Osteoblast (primary cell): Measurements from ENCODE around the gene NDUFA1. TPM values are rescaled to one million over a fixed set of nuclear protein-coding genes. Genes with fewer than 3 reads are reported as not detected.
"Not testable (repeated sequence)": the region's sequence is repeated elsewhere in the genome, so short reads cannot be mapped to it uniquely, and the experiment has no call there.

Experiments
- DNase-seq: peaks from one replicate; pipeline ENCODE4 v3.0.0; 2011; ENCODE audit warnings: low spot score, mixed read lengths; ENCODE audit not compliant: insufficient read length; ENCODE audit errors: missing footprints
- H2AFZ ChIP-seq: 2 replicates; pipeline ENCODE4 v1.6.0; 2011; ENCODE audit warnings: mild to moderate bottlenecking, low read length
- H3K27ac ChIP-seq: 2 replicates; pipeline ENCODE4 v1.5.1; 2011; ENCODE audit warnings: mild to moderate bottlenecking, low read depth, low read length, moderate library complexity
- H3K27me3 ChIP-seq: 2 replicates; pipeline ENCODE4 v1.6.0; 2012; ENCODE audit warnings: mild to moderate bottlenecking, control low read depth, inconsistent platforms, low read length, moderate library complexity; ENCODE audit not compliant: insufficient read depth
- H3K36me3 ChIP-seq: 2 replicates; pipeline ENCODE4 v1.5.1; 2011; ENCODE audit warnings: mild to moderate bottlenecking, low read length, control low read depth, moderate library complexity; ENCODE audit not compliant: insufficient read depth
- H3K4me1 ChIP-seq: 2 replicates; pipeline ENCODE4 v1.5.1; 2011; ENCODE audit warnings: mild to moderate bottlenecking, low read length, control low read depth, moderate library complexity; ENCODE audit not compliant: insufficient read depth
- H3K4me2 ChIP-seq: 2 replicates; pipeline ENCODE4 v1.6.0; 2011; ENCODE audit warnings: mild to moderate bottlenecking, low read length; ENCODE audit not compliant: insufficient read depth
- H3K4me3 ChIP-seq: fragments of 200-600 bp; sonication (generic); 3 replicates; pipeline ENCODE4 v1.5.1; 2012; ENCODE audit warnings: mild to moderate bottlenecking, low read length, inconsistent platforms; ENCODE audit not compliant: insufficient read depth
- H3K79me2 ChIP-seq: 2 replicates; pipeline ENCODE4 v1.6.0; 2012; ENCODE audit warnings: mild to moderate bottlenecking, low read length, control low read depth, inconsistent platforms; ENCODE audit not compliant: insufficient read depth
- H3K9me3 ChIP-seq: 2 replicates; pipeline ENCODE4 v1.5.1; 2011; ENCODE audit warnings: low read depth, low read length, control low read depth
- H4K20me1 ChIP-seq: 2 replicates; pipeline ENCODE4 v1.6.0; 2012; ENCODE audit warnings: mild to moderate bottlenecking, low read length, control low read depth; ENCODE audit not compliant: insufficient read depth
- total RNA-seq: library from RNA; depleted of rRNA; stranded (reverse); fragments of >200 nt; gene quantifications from 2 replicates; pipeline ENCODE4 v1.2.3, GENCODE V29; 2012
- TF ChIP-seq, protein P1 (sequence below): IDR thresholded peaks from 2 replicates; pipeline ENCODE4 v1.5.1; 2011; ENCODE audit warnings: mild to moderate bottlenecking, low read depth, low read length, moderate library complexity; ENCODE audit errors: extremely low read depth

NDUFA1 gene
- total RNA-seq, 1 donor: 40.2 TPM

DNA sequence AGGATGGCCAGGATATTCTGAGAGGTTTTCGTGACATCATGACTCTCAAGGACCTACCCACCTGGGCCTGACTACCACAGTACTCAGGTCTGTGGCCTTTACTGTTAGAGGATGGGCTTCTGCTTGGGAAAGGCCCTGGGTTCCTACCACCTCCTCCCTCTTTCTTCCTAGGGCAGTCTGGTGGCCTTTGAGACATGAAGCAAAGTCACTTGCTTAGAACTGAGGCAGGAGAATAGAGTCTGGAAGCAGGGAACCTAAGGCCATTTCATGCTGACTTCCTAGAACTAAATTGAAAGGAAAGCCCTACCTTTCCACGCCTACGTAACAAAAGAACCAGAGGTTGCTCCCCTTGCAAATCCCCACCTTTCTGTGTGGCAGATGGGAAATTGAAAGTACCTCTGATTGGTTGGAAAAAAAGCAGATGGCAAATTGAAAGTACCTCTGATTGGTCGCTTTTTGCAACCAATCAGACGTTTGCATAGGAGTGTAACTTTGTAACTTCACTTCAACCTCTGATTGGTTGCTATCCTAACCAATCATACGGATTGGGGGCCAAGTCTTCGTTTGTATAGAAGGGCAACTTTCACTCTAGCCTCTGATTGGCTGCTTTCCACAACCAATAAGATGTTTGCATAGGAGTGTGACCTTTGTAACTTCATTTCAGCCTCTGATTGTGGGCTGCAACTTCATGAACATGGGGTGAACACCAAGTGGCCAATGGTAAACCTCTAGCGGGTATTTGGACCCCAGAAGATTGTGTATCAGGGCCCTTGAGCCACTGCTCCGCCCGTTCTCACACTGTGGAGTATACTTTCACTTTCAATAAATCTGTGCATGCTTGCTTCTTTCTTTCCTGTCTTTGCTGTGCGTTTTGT lies 14.2 kb downstream of the NDUFA1 start:
- Histone ChIP-seq H3K9me3 (no peaks in the 10 kb centered on the region), H3K27ac (no peak overlapping the region), H3K4me3 (peak overlapping the region; percentile 28), H3K4me2 (peak overlapping the region; percentile 58), H3K27me3 (no peaks in the 10 kb centered on the region), H3K4me1 (no peaks in the 10 kb centered on the region), H3K36me3 (no peaks in the 10 kb centered on the region), H3K79me2 (no peaks in the 10 kb centered on the region), H2AFZ (peak overlapping the region; percentile 56), H4K20me1 (no peaks in the 10 kb centered on the region)
- TF ChIP-seq, protein P1, sequence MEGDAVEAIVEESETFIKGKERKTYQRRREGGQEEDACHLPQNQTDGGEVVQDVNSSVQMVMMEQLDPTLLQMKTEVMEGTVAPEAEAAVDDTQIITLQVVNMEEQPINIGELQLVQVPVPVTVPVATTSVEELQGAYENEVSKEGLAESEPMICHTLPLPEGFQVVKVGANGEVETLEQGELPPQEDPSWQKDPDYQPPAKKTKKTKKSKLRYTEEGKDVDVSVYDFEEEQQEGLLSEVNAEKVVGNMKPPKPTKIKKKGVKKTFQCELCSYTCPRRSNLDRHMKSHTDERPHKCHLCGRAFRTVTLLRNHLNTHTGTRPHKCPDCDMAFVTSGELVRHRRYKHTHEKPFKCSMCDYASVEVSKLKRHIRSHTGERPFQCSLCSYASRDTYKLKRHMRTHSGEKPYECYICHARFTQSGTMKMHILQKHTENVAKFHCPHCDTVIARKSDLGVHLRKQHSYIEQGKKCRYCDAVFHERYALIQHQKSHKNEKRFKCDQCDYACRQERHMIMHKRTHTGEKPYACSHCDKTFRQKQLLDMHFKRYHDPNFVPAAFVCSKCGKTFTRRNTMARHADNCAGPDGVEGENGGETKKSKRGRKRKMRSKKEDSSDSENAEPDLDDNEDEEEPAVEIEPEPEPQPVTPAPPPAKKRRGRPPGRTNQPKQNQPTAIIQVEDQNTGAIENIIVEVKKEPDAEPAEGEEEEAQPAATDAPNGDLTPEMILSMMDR: no peak
- DNase-seq: no peak

DNA sequence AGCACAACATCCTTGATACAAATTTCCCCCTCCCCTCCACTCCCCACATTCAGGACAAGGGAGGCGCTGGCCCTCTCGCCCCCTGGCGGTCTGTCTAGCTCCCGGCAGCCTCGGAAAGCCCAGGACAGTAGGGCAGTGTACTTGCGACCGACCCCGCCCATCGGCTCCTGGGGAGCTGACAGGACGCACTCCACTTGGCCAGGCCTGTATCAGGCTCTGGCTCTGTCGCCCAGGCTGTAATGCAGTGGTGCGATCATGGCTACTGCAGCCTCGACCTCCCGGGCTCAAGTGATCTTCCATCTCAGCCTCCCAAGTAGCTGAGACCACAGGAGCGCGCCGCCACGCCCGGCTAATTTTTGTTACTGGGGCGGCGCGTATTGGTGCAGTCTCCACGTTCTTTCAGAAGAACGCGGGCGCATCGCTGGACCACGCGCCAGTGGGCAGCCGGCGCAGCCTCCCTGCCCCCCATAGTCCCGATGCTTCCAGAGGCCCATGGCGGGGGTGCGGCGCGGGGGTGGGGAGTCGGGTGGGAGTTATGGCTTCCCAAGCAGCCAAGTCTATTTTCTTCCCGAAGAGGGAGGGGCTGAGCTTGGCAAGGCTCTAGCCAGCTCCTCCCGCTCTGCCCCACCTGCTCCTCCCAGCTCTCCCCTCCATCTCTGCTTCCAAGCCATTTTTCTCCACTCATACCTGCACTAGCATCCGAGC lies 16.2 kb downstream of the NDUFA1 start:
- Histone ChIP-seq H4K20me1 (no peaks in the 10 kb centered on the region), H3K4me3 (peak overlapping the region; percentile 46), H3K36me3 (no peaks in the 10 kb centered on the region), H3K4me1 (no peaks in the 10 kb centered on the region), H3K79me2 (no peaks in the 10 kb centered on the region), H3K9me3 (no peaks in the 10 kb centered on the region), H3K4me2 (peak overlapping the region; percentile 66), H3K27ac (no peak overlapping the region), H3K27me3 (no peaks in the 10 kb centered on the region), H2AFZ (peak overlapping the region; percentile 62)
- TF ChIP-seq, protein P1: peak; percentile 45
- DNase-seq: peak; percentile 84

DNA sequence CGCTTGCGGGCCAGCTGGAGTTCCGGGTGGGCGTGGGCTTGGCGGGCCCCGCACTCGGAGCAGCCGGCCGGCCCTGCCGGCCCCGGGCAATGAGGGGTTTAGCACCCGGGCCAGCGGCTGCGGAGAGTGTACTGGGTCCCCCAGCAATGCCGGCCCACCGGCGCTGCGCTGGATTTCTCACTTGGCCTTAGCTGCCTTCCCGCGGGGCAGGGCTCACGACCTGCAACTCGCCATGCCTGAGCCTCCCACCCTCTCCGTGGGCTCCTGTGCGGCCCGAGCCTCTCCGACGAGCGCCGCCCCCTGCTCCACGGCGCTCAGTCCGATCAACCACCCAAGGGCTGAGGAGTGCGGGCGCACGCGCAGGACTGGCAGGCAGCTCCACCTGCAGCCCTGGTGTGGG lies 19.0 kb downstream of the NDUFA1 start:
- not testable (repeated sequence) for H3K36me3 ChIP-seq, H3K79me2 ChIP-seq, H2AFZ ChIP-seq, H3K4me3 ChIP-seq, H3K27me3 ChIP-seq, H3K9me3 ChIP-seq, DNase-seq, H3K4me1 ChIP-seq, H3K4me2 ChIP-seq, H3K27ac ChIP-seq, H4K20me1 ChIP-seq

DNA sequence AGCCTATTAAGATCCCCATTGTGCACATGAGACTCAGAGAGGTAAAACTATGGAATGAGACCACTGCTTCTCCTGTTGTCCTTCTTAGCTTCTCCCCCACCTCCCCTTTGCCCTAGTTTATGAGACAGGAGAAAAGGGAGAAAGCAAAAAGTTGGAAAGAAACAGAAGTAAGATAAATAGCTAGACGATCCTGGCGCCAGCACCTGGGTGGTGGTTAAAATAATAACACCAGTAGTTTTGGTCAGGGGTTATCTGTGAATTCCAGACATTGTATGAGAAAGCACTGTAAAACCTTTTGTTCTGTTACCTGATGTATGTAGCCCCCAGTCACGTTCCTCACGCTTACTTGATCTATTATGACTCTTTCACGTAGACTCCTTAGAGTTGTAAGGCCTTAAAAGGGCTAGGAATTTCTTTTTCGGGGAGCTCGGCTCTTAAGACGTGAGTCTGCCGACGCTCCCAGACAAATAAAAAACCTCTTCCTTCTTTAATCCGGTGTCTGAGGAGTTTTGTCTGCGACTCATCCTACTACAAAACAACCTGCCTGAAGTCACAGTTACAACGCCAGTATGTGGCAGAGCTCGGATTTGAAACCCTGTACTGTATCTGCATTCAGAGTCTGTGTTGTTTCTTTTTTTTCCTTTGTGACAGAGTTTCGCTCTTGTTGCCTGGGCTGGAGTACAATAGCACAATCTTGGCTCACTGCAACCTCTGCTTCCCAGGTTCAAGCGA lies 20.5 kb downstream of the NDUFA1 start:
- H3K4me3 ChIP-seq, H3K4me2 ChIP-seq, H2AFZ ChIP-seq, H3K27me3 ChIP-seq, H3K27ac ChIP-seq, H4K20me1 ChIP-seq, H3K9me3 ChIP-seq, H3K4me1 ChIP-seq, H3K36me3 ChIP-seq, DNase-seq, H3K79me2 ChIP-seq: not testable (repeated sequence)
